GM23338 (cell line): ENCODE measurements around the gene GPA33. TPM values are rescaled to one million over a fixed set of nuclear protein-coding genes. Genes with fewer than 3 reads are reported as not detected.

Source experiments
- ATAC-seq: fragments of 200-7000 bp; cut with Tn5 transposase; 3 replicates; pipeline ENCODE4 v1.9.1; 2020
- DNase-seq: peaks from one replicate; pipeline ENCODE4 v3.0.0-alpha.2; 2015; ENCODE audit warnings: low spot score
- H2AFZ ChIP-seq: fragments of 200-600 bp; sonication (generic); 2 replicates; pipeline ENCODE4 v1.8.0; 2016; ENCODE audit warnings: antibody characterized with exemption, mild to moderate bottlenecking, moderate library complexity
- H3F3A ChIP-seq: fragments of 200-600 bp; sonication (generic); replicated peaks from 2 replicates; pipeline ENCODE4 v1.8.0; 2017; ENCODE audit warnings: antibody characterized with exemption, mixed run types, low read depth
- H3K27ac ChIP-seq: fragments of 200-600 bp; sonication (generic); 2 replicates; pipeline ENCODE4 v1.6.1; 2016; ENCODE audit warnings: low read depth
- H3K27me3 ChIP-seq: fragments of 200-600 bp; sonication (generic); 2 replicates; pipeline ENCODE4 v1.8.0; 2016; ENCODE audit warnings: mild to moderate bottlenecking, mixed run types, moderate library complexity; ENCODE audit not compliant: insufficient read depth
- H3K36me3 ChIP-seq: fragments of 200-600 bp; sonication (generic); 2 replicates; pipeline ENCODE4 v1.8.0; 2016; ENCODE audit warnings: mild to moderate bottlenecking; ENCODE audit not compliant: insufficient read depth
- H3K4me1 ChIP-seq: fragments of 200-600 bp; sonication (generic); 2 replicates; pipeline ENCODE4 v1.8.0; 2016; ENCODE audit warnings: mild to moderate bottlenecking, moderate library complexity; ENCODE audit not compliant: insufficient read depth
- H3K4me2 ChIP-seq: fragments of 200-600 bp; sonication (generic); 2 replicates; pipeline ENCODE4 v1.7.1; 2017; ENCODE audit warnings: mixed run types
- H3K4me3 ChIP-seq: fragments of 200-600 bp; sonication (generic); 2 replicates; pipeline ENCODE4 v1.6.1; 2016; ENCODE audit warnings: mixed run types
- H3K79me2 ChIP-seq: fragments of 200-600 bp; sonication (generic); replicated peaks from 2 replicates; pipeline ENCODE4 v1.8.0; 2017; ENCODE audit warnings: mild to moderate bottlenecking; ENCODE audit not compliant: insufficient read depth
- H3K9me2 ChIP-seq: fragments of 200-600 bp; sonication (generic); 2 replicates; pipeline ENCODE4 v1.8.0; 2017; ENCODE audit not compliant: insufficient read depth
- H4K20me1 ChIP-seq: fragments of 200-600 bp; sonication (generic); replicated peaks from 2 replicates; pipeline ENCODE4 v1.8.0; 2017; ENCODE audit warnings: mild to moderate bottlenecking; ENCODE audit not compliant: insufficient read depth
- H3K27ac Mint-ChIP-seq: 2 replicates; pipeline ENCODE4 v1.8.0; 2020; ENCODE audit warnings: inconsistent platforms, mild to moderate bottlenecking, moderate library complexity, mixed read lengths
- H3K27me3 Mint-ChIP-seq: 3 replicates; pipeline ENCODE4 v1.8.0; 2022; ENCODE audit warnings: low read depth, mild to moderate bottlenecking, moderate library complexity, mixed read lengths, inconsistent platforms; ENCODE audit not compliant: insufficient read depth, poor library complexity
- H3K36me3 Mint-ChIP-seq: 3 replicates; pipeline ENCODE4 v1.8.0; 2021; ENCODE audit warnings: low read depth, mild to moderate bottlenecking, inconsistent platforms, moderate library complexity, mixed read lengths
- H3K4me1 Mint-ChIP-seq: 3 replicates; pipeline ENCODE4 v1.8.0; 2020; ENCODE audit warnings: mild to moderate bottlenecking, inconsistent platforms, mixed read lengths
- H3K4me3 Mint-ChIP-seq: 3 replicates; pipeline ENCODE4 v1.8.0; 2021; ENCODE audit warnings: moderate library complexity, mild to moderate bottlenecking, inconsistent platforms, mixed read lengths
- H3K9me3 Mint-ChIP-seq: 3 replicates; pipeline ENCODE4 v1.8.0; 2020; ENCODE audit warnings: moderate library complexity, mild to moderate bottlenecking, inconsistent platforms, mixed read lengths
- CREB1 ChIP-seq: fragments of 250-450 bp; sonication (Bioruptor Pico); IDR thresholded peaks from 2 replicates; pipeline ENCODE4 v1.5.0; 2020; ENCODE audit warnings: low read depth, mild to moderate bottlenecking, moderate library complexity
- CTCF ChIP-seq, 2 experiments: fragments of 200-600 bp in 1 of 2; sonication (generic) in 1 of 2; conservative IDR thresholded peaks; 2 replicates each; pipeline versions ENCODE4 v1.5.1 to v1.6.1; 2016 to 2017; ENCODE audit warnings: antibody characterized with exemption in 2 of 2, low read depth in 2 of 2, mild to moderate bottlenecking in 2 of 2, moderate library complexity in 1 of 2
- ETS1 ChIP-seq: IDR thresholded peaks from 2 replicates; pipeline ENCODE4 v1.6.1; 2016; ENCODE audit warnings: antibody characterized with exemption
- EZH2 ChIP-seq: fragments of 200-600 bp; sonication (generic); IDR thresholded peaks from one replicate; pipeline ENCODE4 v1.8.0; 2017; ENCODE audit warnings: antibody characterized with exemption, mild to moderate bottlenecking, low read depth; ENCODE audit not compliant: unreplicated experiment
- EZH2phosphoT487 ChIP-seq: fragments of 200-600 bp; sonication (generic); IDR thresholded peaks from one replicate; pipeline ENCODE4 v1.8.1; 2018; ENCODE audit warnings: antibody characterized with exemption; ENCODE audit not compliant: unreplicated experiment
- JUNB ChIP-seq: IDR thresholded peaks from one replicate; pipeline ENCODE4 v1.6.1; 2016; ENCODE audit warnings: antibody characterized with exemption; ENCODE audit not compliant: unreplicated experiment
- NANOG ChIP-seq: IDR thresholded peaks from 2 replicates; pipeline ENCODE4 v1.6.1; 2016; ENCODE audit warnings: antibody characterized with exemption, borderline replicate concordance
- POLR2AphosphoS5 ChIP-seq: IDR thresholded peaks from 2 replicates; pipeline ENCODE4 v1.6.1; 2016; ENCODE audit warnings: antibody characterized with exemption, low read depth
- REST ChIP-seq: IDR thresholded peaks from one replicate; pipeline ENCODE4 v1.6.1; 2018; ENCODE audit warnings: antibody characterized with exemption; ENCODE audit not compliant: unreplicated experiment
- STAT1 ChIP-seq: IDR thresholded peaks from one replicate; pipeline ENCODE4 v1.6.1; 2016; ENCODE audit warnings: antibody characterized with exemption; ENCODE audit not compliant: unreplicated experiment
- ZNF114 ChIP-seq: fragments of 250-450 bp; sonication (Bioruptor Pico); IDR thresholded peaks from 2 replicates; pipeline ENCODE4 v1.5.0; 2020; ENCODE audit warnings: mild to moderate bottlenecking, moderate library complexity
- ZNF331 ChIP-seq: fragments of 250-450 bp; sonication (Bioruptor Pico); IDR thresholded peaks from 2 replicates; pipeline ENCODE4 v1.5.0; 2020; ENCODE audit warnings: low read depth, mild to moderate bottlenecking, moderate library complexity
- ZNF462 ChIP-seq: fragments of 250-450 bp; sonication (Bioruptor Pico); IDR thresholded peaks from 2 replicates; pipeline ENCODE4 v1.5.0; 2020; ENCODE audit warnings: mild to moderate bottlenecking, moderate library complexity
- polyA plus RNA-seq: library from polyadenylated mRNA; unstranded; fragments of >200 nt; fragmentation: Nextera tagmentation; extraction: Ambion mirVana; gene quantifications from 2 replicates; pipeline ENCODE4 v1.2.1, GENCODE V29; 2016
- total RNA-seq: library from RNA; depleted of rRNA; stranded (reverse); fragments of >200 nt; shearing (Covaris generic); gene quantifications from 2 replicates; pipeline ENCODE4 v1.2.3, GENCODE V29; 2014

The GPA33 gene
- total and polyA plus RNA-seq, 2 experiments from 2014 or later: 0.10 to 0.28 TPM

GRCh38 chr1:167111868-167112709 is 21.9 kb upstream of the GPA33 start:
- no peak overlapping the region for H3K4me2 ChIP-seq
- H2AFZ ChIP-seq: no peak overlapping the region
- no peak overlapping the region for H3K4me3 ChIP-seq
- H3F3A ChIP-seq: no peaks in the 10 kb centered on the region
- H3K27me3 ChIP-seq: no peaks in the 10 kb centered on the region
- TF ChIP-seq REST (no peak), POLR2AphosphoS5 (no peak), EZH2 (no peak), CREB1 (CRISPR knock-in tag) (no peak), ZNF331 (CRISPR knock-in tag) (no peak), EZH2phosphoT487 (no peak), ETS1 (no peak), ZNF462 (CRISPR knock-in tag) (no peak), STAT1 (no peak), CTCF (conservative IDR thresholded peaks at IDR 0.05; ENCODE audit: low read depth in 2 of 2) (no peak), NANOG (no peak), JUNB (no peak), ZNF114 (CRISPR knock-in tag) (no peak)
- no peaks in the 10 kb centered on the region for H3K36me3 Mint-ChIP-seq
- 0 out of 2 replicates have a peak, but pooled peaks cover 2% of the 10 kb centered on the region for H3K36me3 ChIP-seq
- peaks cover 21% of the 10 kb centered on the region for H3K4me1 Mint-ChIP-seq
- no peaks in the 10 kb centered on the region for H3K9me3 Mint-ChIP-seq
- no peak overlapping the region for H3K27ac ChIP-seq
- ATAC-seq (no peak), DNase-seq (no peak)
- peaks cover 23% of the 10 kb centered on the region for H3K9me2 ChIP-seq
- no peaks in the 10 kb centered on the region for H3K79me2 ChIP-seq
- no peaks in the 10 kb centered on the region for H4K20me1 ChIP-seq
- no peak overlapping the region for H3K4me3 Mint-ChIP-seq
- no peak overlapping the region for H3K27ac Mint-ChIP-seq
- H3K27me3 Mint-ChIP-seq: peaks cover 6% of the 10 kb centered on the region
- H3K4me1 ChIP-seq: peaks cover 16% of the 10 kb centered on the region
